ENCODE results near the gene MLLT3. TPM values are rescaled to one million over a fixed set of nuclear protein-coding genes. Genes with fewer than 3 reads are reported as not detected.
"Not testable (repeated sequence)": the region's sequence is repeated elsewhere in the genome, so short reads cannot be mapped to it uniquely, and the experiment has no call there.

MLLT3 gene
- total RNA-seq, 1 experiment from 2014 or later: 7.0 TPM

DNA sequence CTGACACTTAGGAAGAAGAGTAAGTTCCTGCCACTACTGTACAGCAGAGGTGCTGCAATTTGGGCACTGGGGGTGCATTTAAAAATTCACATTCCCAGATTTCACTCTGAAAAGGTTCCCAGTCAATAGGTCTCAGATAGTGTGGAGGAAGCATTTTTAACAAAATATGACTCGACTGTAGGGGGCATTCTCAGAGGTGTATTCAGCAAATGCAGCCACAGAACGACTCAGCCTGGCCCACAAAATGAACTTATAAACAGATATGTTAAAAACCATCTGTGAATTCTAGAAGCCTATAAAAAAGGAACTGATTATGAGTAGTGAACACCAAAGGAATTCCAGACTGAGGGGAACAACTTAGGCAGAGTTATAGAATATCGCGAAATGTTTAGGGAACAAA is 31.1 kb downstream of the MLLT3 start:
- ChIA-PET POLR2A (no interaction called here), CTCF (no interaction called here)
- H3K36me3 Mint-ChIP-seq: no peaks in the 10 kb centered on the region
- TF ChIP-seq FOXP1 (CRISPR knock-in tag; IDR thresholded peaks at IDR 0.05; ENCODE audit: borderline replicate concordance) (no peak), TEAD4 (CRISPR knock-in tag; IDR thresholded peaks at IDR 0.05) (no peak), JAZF1 (CRISPR knock-in tag; IDR thresholded peaks at IDR 0.05) (no peak), ZNF416 (CRISPR knock-in tag; IDR thresholded peaks at IDR 0.05) (no peak)
- TF ChIP-seq, protein P1, sequence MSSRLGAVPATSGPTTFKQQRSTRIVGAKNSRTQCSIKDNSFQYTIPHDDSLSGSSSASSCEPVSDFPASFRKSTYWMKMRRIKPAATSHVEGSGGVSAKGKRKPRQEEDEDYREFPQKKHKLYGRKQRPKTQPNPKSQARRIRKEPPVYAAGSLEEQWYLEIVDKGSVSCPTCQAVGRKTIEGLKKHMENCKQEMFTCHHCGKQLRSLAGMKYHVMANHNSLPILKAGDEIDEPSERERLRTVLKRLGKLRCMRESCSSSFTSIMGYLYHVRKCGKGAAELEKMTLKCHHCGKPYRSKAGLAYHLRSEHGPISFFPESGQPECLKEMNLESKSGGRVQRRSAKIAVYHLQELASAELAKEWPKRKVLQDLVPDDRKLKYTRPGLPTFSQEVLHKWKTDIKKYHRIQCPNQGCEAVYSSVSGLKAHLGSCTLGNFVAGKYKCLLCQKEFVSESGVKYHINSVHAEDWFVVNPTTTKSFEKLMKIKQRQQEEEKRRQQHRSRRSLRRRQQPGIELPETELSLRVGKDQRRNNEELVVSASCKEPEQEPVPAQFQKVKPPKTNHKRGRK (CRISPR knock-in tag; IDR thresholded peaks at IDR 0.05; ENCODE audit: borderline replicate concordance): no peak
- no peak overlapping the region for H3K4me3 Mint-ChIP-seq
- no peak overlapping the region for H3K27ac Mint-ChIP-seq
- H3K27me3 Mint-ChIP-seq (ENCODE audit: low read depth): peaks cover 8% of the 10 kb centered on the region
- no peak for ATAC-seq
- no peaks in the 10 kb centered on the region for H3K9me3 Mint-ChIP-seq
- H3K4me1 Mint-ChIP-seq: peaks cover 8% of the 10 kb centered on the region
- DNase-seq (ENCODE audit: low spot score): no peak

DNA sequence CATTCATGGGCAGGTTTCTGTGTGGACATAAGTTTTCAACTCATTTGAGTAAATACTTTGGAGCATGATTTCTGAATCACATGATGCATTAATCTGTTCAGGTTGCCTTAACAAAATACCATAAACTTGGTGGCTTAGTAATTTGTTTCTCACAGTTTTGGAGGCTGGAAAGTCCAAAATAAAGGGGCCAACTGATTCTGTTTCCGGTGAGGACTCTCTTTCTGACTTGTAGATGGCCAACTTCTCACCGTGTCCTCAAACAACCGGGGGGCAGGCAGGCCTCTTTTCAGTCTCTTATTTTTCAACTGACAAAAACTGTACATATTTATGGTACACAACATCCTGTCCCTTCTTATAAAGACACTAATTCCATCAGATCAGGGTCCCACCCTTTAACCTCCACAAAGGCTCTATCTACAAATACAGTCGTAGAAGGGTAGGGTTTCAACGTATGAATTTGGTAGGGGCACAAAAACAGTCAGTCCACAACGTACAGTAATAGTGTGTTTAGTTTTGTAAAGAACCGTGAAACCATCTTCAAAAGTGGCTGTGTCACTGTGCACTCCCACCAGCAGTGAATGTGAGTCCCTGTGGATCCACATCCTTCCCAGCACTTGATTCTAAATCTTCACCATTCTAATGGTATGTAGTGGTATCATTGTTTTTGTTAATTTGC is 37.2 kb downstream of the MLLT3 start:
- Mint-ChIP-seq H3K36me3 (no peaks in the 10 kb centered on the region), H3K4me1 (peaks cover 3% of the 10 kb centered on the region; the same call in 1 of the 2 replicates), H3K4me3 (no peak overlapping the region), H3K9me3 (no peaks in the 10 kb centered on the region), H3K27ac (no peak overlapping the region), H3K27me3 (ENCODE audit: low read depth) (peaks cover 64% of the 10 kb centered on the region)
- ChIA-PET POLR2A (no interaction called here), CTCF (no interaction called here)
- DNase-seq (ENCODE audit: low spot score): no peak
- no peak for TF ChIP-seq TEAD1 (CRISPR knock-in tag; IDR thresholded peaks at IDR 0.05)
- TF ChIP-seq, protein P2, sequence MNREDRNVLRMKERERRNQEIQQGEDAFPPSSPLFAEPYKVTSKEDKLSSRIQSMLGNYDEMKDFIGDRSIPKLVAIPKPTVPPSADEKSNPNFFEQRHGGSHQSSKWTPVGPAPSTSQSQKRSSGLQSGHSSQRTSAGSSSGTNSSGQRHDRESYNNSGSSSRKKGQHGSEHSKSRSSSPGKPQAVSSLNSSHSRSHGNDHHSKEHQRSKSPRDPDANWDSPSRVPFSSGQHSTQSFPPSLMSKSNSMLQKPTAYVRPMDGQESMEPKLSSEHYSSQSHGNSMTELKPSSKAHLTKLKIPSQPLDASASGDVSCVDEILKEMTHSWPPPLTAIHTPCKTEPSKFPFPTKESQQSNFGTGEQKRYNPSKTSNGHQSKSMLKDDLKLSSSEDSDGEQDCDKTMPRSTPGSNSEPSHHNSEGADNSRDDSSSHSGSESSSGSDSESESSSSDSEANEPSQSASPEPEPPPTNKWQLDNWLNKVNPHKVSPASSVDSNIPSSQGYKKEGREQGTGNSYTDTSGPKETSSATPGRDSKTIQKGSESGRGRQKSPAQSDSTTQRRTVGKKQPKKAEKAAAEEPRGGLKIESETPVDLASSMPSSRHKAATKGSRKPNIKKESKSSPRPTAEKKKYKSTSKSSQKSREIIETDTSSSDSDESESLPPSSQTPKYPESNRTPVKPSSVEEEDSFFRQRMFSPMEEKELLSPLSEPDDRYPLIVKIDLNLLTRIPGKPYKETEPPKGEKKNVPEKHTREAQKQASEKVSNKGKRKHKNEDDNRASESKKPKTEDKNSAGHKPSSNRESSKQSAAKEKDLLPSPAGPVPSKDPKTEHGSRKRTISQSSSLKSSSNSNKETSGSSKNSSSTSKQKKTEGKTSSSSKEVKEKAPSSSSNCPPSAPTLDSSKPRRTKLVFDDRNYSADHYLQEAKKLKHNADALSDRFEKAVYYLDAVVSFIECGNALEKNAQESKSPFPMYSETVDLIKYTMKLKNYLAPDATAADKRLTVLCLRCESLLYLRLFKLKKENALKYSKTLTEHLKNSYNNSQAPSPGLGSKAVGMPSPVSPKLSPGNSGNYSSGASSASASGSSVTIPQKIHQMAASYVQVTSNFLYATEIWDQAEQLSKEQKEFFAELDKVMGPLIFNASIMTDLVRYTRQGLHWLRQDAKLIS (CRISPR knock-in tag; IDR thresholded peaks at IDR 0.05; ENCODE audit: borderline replicate concordance): no peak
- TF ChIP-seq FOXP1 (CRISPR knock-in tag; IDR thresholded peaks at IDR 0.05; ENCODE audit: borderline replicate concordance): no peak
- no peak for TF ChIP-seq ZNF121 (CRISPR knock-in tag; IDR thresholded peaks at IDR 0.05)
- no peak for TF ChIP-seq ZNF219 (CRISPR knock-in tag; IDR thresholded peaks at IDR 0.05; ENCODE audit: borderline replicate concordance)
- TF ChIP-seq ELF4 (CRISPR knock-in tag; IDR thresholded peaks at IDR 0.05; ENCODE audit: low read depth): no peak
- TF ChIP-seq NFATC4 (CRISPR knock-in tag; IDR thresholded peaks at IDR 0.05): no peak
- TF ChIP-seq, protein P3, sequence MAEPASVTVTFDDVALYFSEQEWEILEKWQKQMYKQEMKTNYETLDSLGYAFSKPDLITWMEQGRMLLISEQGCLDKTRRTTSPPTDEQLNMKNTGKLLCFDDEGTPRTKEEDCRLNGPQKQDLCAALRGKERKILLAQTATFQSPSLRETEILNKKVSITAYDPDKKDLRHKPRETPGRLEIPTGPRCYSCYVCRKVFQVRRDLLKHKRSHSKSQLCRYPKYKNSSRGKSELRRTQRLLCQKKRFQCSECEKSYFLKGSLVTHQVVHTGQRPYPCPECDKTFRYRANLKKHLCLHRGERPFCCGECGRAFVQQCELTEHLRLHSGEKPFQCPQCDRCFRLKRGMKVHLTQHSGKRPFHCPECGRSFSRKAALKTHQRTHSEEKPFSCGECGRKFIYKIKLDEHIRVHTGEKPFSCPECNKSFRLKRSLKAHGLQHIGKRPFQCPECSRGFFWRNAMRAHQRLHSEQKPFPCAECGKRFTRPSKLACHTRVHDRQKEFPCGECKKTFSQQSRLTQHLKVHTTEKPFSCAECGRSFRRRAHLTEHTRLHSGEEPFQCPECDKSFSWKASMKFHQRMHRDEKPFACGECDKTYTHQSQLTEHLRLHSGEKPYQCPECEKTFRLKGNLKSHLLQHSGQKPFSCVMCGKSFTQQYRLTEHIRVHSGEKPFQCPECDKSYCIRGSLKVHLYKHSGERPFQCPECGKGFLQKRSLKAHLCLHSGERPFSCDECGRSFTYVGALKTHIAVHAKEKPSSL (CRISPR knock-in tag; conservative IDR thresholded peaks at IDR 0.05): no peak
- no peak for TF ChIP-seq RELA (CRISPR knock-in tag; IDR thresholded peaks at IDR 0.05; ENCODE audit: borderline replicate concordance)
- no peak for TF ChIP-seq TCF7 (CRISPR knock-in tag; IDR thresholded peaks at IDR 0.05; ENCODE audit: low read depth)
- TF ChIP-seq, protein P4, sequence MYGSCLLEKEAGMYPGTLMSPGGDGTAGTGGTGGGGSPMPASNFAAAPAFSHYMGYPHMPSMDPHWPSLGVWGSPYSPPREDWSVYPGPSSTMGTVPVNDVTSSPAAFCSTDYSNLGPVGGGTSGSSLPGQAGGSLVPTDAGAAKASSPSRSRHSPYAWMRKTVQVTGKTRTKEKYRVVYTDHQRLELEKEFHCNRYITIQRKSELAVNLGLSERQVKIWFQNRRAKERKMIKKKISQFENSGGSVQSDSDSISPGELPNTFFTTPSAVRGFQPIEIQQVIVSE (CRISPR knock-in tag; IDR thresholded peaks at IDR 0.05; ENCODE audit: borderline replicate concordance): no peak
- ATAC-seq: no peak

DNA sequence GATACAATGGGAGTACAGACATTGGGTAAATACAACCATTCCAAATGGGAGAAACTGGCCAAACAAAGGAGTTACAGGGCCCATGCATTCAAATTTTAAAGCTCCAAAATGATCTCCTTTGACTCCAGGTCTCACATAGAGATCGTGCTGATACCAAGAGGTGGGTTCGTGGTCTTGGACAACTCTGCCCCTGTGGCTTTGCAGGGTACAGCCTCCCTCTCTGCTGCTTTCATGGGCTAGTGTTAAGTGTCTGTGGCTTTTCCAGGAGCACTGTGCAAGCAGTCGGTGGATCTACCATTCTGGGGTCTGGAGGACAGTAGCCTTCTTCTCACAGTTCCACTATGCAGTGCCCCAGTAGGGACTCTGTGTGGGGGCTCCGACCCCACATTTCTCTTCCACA is 39.2 kb downstream of the MLLT3 start:
- peaks cover 64% of the 10 kb centered on the region for H3K27me3 Mint-ChIP-seq (ENCODE audit: low read depth)
- CTCF ChIA-PET; H3K4me3 Mint-ChIP-seq; ATAC-seq; H3K36me3 Mint-ChIP-seq; DNase-seq (ENCODE audit: low spot score); POLR2A ChIA-PET; H3K9me3 Mint-ChIP-seq; H3K4me1 Mint-ChIP-seq; H3K27ac Mint-ChIP-seq: not testable (repeated sequence)
